Vagina (tissue), 2 donors: ENCODE data around the gene CTNND2.

Experiments
- CTCF ChIP-seq, 3 experiments: fragments of 450-650 bp in 2 of 3; fragments of 200-600 bp in 1 of 3; sonication (generic) in 1 of 3; IDR thresholded peaks; one replicate each; pipeline ENCODE4 v1.5.1; 2017 to 2019; ENCODE audit warnings: antibody characterized with exemption in 3 of 3, mild to moderate bottlenecking in 2 of 3, moderate library complexity in 2 of 3
- POLR2A ChIP-seq, 2 donors: fragments of 450-650 bp; IDR thresholded peaks; one replicate each; pipeline ENCODE4 v1.6.1; 2017; ENCODE audit warnings: antibody characterized with exemption in 2 of 2, mild to moderate bottlenecking in 2 of 2, moderate library complexity in 2 of 2
- POLR2AphosphoS5 ChIP-seq, 2 donors: sonication (generic); formaldehyde crosslinking; IDR thresholded peaks; one replicate each; pipeline ENCODE4 v1.9.0; 2017; ENCODE audit warnings: antibody characterized with exemption in 2 of 2, mild to moderate bottlenecking in 2 of 2, low read depth in 1 of 2; ENCODE audit not compliant: insufficient read depth in 1 of 2

GRCh38 chr5:11301171-11301570 lies 603.1 kb downstream of the CTNND2 start:
- TF ChIP-seq POLR2A (IDR thresholded peaks at IDR 0.05), result no peak
- no peak for TF ChIP-seq CTCF (IDR thresholded peaks at IDR 0.05)
- no peak for TF ChIP-seq POLR2AphosphoS5 (IDR thresholded peaks at IDR 0.05; ENCODE audit: insufficient read depth in 1 of 2, low read depth in 1 of 2)
